Measurements from ENCODE around the gene EXOSC1.

DNA sequence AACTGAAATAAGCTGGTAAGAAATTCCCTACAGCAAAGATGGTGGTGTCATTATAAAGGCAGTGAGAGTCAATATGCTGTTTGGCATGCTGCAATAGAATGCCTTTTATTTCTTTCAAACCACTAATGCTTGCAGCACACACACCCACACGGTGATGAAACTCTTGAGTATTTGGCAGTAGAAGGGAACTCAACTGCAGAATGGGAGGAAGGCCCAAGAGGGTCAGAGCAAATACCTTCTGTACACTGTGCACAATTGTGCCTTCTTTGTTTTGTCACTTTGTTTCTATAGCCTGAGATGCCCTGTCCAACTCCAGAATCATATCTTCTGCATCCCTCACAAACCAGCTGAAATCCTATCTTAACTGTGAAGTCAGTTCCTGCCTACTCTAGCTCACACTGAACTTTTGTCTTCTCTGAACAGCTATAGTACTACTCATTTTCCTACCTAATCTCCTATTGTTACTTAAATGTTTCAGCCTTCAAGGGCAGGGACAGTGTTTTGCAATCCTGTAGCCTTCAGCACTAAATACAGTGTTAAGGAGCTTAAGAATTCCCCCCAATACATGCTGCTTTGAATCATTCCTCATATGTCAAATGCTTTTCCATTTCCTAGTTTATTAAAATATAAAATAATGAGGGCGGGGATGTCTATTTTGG is 30.3 kb upstream of the EXOSC1 start:
- TF ChIP-seq CTCF (conservative IDR thresholded peaks at IDR 0.05) (no peak), ZFX (IDR thresholded peaks at IDR 0.05) (no peak)

Measured in C4-2B (cell line).